B cell (primary cell): ENCODE measurements around the gene DTNA.

Experiments
- CTCF ChIP-seq: fragments of 200-600 bp; IDR thresholded peaks from one replicate; pipeline ENCODE4 v1.8.0; 2022; ENCODE audit warnings: antibody characterized with exemption, mild to moderate bottlenecking
- EZH2 ChIP-seq: IDR thresholded peaks from 2 replicates; pipeline ENCODE4 v1.6.1; 2012; ENCODE audit warnings: borderline replicate concordance, low read depth, mild to moderate bottlenecking, moderate library complexity, low read length; ENCODE audit not compliant: insufficient read depth, poor library complexity, severe bottlenecking

DNA sequence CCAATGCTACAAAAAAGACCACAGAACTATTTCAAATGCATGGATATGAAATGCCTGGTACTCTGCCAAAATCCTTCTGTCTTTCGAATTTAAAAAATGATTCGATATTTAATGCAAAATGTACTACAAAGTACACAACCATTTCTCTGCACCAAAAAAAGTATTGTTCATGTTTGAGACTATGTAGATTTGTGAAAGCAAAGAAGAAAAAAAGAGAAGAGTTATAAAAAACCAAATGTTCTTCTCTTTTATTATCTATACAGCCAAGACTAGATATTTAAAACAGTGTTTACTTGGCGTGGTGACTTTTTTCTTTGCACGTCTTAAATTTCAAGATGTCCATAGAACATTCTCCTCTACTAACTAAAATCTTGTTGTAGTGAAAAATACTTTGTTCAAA is 89.2 kb downstream of the DTNA start:
- TF ChIP-seq CTCF (no peak), EZH2 (no peak)
